ENCODE measurements around the gene CHSY1. TPM values are rescaled to one million over a fixed set of nuclear protein-coding genes. Genes with fewer than 3 reads are reported as not detected.

The CHSY1 gene
- total RNA-seq, 1 donor from 2014 or later: 47.0 TPM

GRCh38 chr15:101171954-101172353 lies 79.9 kb downstream of the CHSY1 start:
- no peak for DNase-seq (ENCODE audit: low spot score)

GRCh38 chr15:101170568-101171350 lies 81.1 kb downstream of the CHSY1 start:
- DNase-seq (ENCODE audit: low spot score): no peak

- DNase-seq (ENCODE audit: low spot score): no peak
Measured at GRCh38 chr15:101169495-101170071, 82.3 kb downstream of the CHSY1 start.

- no peak for DNase-seq (ENCODE audit: low spot score)
Measured at GRCh38 chr15:101168898-101169494, 82.9 kb downstream of the CHSY1 start.

GRCh38 chr15:101168463-101168824 lies 83.4 kb downstream of the CHSY1 start:
- DNase-seq (ENCODE audit: low spot score): no peak

GRCh38 chr15:101167753-101168462 lies 83.9 kb downstream of the CHSY1 start:
- peak; percentile 70 for DNase-seq (ENCODE audit: low spot score)

GRCh38 chr15:101167411-101167752 lies 84.5 kb downstream of the CHSY1 start:
- DNase-seq (ENCODE audit: low spot score): no peak

- DNase-seq (ENCODE audit: low spot score): no peak
Measured at GRCh38 chr15:101165905-101166471, 85.9 kb downstream of the CHSY1 start.

GRCh38 chr15:101162701-101163483 lies 89.0 kb downstream of the CHSY1 start:
- no peak for DNase-seq (ENCODE audit: low spot score)

GRCh38 chr15:101161656-101162055 lies 90.2 kb downstream of the CHSY1 start:
- DNase-seq (ENCODE audit: low spot score): no peak

- DNase-seq (ENCODE audit: low spot score): no peak
Measured at GRCh38 chr15:101159936-101160815, 91.7 kb downstream of the CHSY1 start.

GRCh38 chr15:101159096-101159935 lies 92.5 kb downstream of the CHSY1 start:
- DNase-seq (ENCODE audit: low spot score): no peak

- DNase-seq (ENCODE audit: low spot score): no peak
Measured at GRCh38 chr15:101158166-101159095, 93.4 kb downstream of the CHSY1 start.

GRCh38 chr15:101157721-101158120 lies 94.1 kb downstream of the CHSY1 start:
- no peak for DNase-seq (ENCODE audit: low spot score)

- no peak for DNase-seq (ENCODE audit: low spot score)
Measured at GRCh38 chr15:101156509-101157159, 95.2 kb downstream of the CHSY1 start.

GRCh38 chr15:101156061-101156460 lies 95.8 kb downstream of the CHSY1 start:
- no peak for DNase-seq (ENCODE audit: low spot score)

GRCh38 chr15:101153801-101154656 lies 97.8 kb downstream of the CHSY1 start:
- no peak for DNase-seq (ENCODE audit: low spot score)

Measured in ureter (tissue), 1 donor.